ENCODE data around the gene PALLD.

Gene PALLD

GRCh38 chr4:168527560-168527959 lies 30.7 kb downstream of the PALLD start:
- no peak for DNase-seq (ENCODE audit: low spot score)

- DNase-seq (ENCODE audit: low spot score), result peak; percentile 54
Measured at GRCh38 chr4:168528131-168528949, 31.5 kb downstream of the PALLD start.

- no peak for DNase-seq (ENCODE audit: low spot score)
Measured at GRCh38 chr4:168529257-168529656, 32.4 kb downstream of the PALLD start.

- DNase-seq (ENCODE audit: low spot score), result no peak
Measured at GRCh38 chr4:168531305-168531704, 34.5 kb downstream of the PALLD start.

- DNase-seq (ENCODE audit: low spot score), result no peak
Measured at GRCh38 chr4:168534535-168534934, 37.7 kb downstream of the PALLD start.

GRCh38 chr4:168535689-168536088 lies 38.8 kb downstream of the PALLD start:
- no peak for DNase-seq (ENCODE audit: low spot score)

- no peak for DNase-seq (ENCODE audit: low spot score)
Measured at GRCh38 chr4:168536448-168536847, 39.6 kb downstream of the PALLD start.

GRCh38 chr4:168537086-168537485 lies 40.2 kb downstream of the PALLD start:
- DNase-seq (ENCODE audit: low spot score), result no peak

GRCh38 chr4:168537571-168537970 lies 40.7 kb downstream of the PALLD start:
- DNase-seq (ENCODE audit: low spot score), result no peak

- no peak for DNase-seq (ENCODE audit: low spot score)
Measured at GRCh38 chr4:168538632-168539031, 41.8 kb downstream of the PALLD start.

GRCh38 chr4:168540086-168540485 lies 43.2 kb downstream of the PALLD start:
- DNase-seq (ENCODE audit: low spot score), result peak; percentile 43

GRCh38 chr4:168540503-168541265 lies 43.8 kb downstream of the PALLD start:
- no peak for DNase-seq (ENCODE audit: low spot score)

GRCh38 chr4:168541266-168541953 lies 44.6 kb downstream of the PALLD start:
- DNase-seq (ENCODE audit: low spot score), result no peak

GRCh38 chr4:168549143-168549542 lies 52.3 kb downstream of the PALLD start:
- DNase-seq (ENCODE audit: low spot score), result no peak

GRCh38 chr4:168550064-168550766 lies 53.4 kb downstream of the PALLD start:
- no peak for DNase-seq (ENCODE audit: low spot score)

GRCh38 chr4:168551211-168551610 lies 54.4 kb downstream of the PALLD start:
- DNase-seq (ENCODE audit: low spot score), result peak; percentile 55

- DNase-seq (ENCODE audit: low spot score), result no peak
Measured at GRCh38 chr4:168551945-168552695, 55.3 kb downstream of the PALLD start.

GRCh38 chr4:168553714-168554370 lies 57.0 kb downstream of the PALLD start:
- DNase-seq (ENCODE audit: low spot score), result no peak

- no peak for DNase-seq (ENCODE audit: low spot score)
Measured at GRCh38 chr4:168555437-168555836, 58.6 kb downstream of the PALLD start.

- DNase-seq (ENCODE audit: low spot score), result no peak
Measured at GRCh38 chr4:168557658-168558057, 60.8 kb downstream of the PALLD start.

- DNase-seq (ENCODE audit: low spot score), result no peak
Measured at GRCh38 chr4:168558599-168558998, 61.7 kb downstream of the PALLD start.
